GM12874 (cell line): ENCODE results near the gene FOXF2.

Experiments used
- TF ChIP-seq, protein P1 (sequence below): IDR thresholded peaks from 2 replicates; pipeline ENCODE4 v1.5.1; 2011; ENCODE audit warnings: low read depth, mild to moderate bottlenecking, control low read depth, low read length, moderate library complexity; ENCODE audit not compliant: insufficient read depth

The FOXF2 gene

DNA sequence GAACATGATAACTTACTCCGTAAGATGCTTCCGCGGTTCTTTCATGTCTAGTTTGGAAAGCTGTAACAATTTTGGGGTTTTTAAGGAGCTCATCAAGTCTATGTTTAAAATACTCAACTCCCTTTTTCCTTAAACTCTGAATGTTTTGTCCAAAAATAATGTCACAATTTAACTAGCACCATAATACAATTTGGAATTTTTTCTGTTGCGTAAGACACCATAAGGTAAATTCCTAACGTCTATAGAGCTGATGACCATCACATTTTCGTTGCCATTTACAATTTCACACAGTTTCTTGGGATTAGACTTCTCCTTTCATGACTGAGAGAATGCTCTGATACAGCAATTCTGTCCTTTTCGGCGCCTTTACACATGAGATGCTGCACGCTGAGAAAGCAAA, 26.7 kb upstream of the FOXF2 start:
- TF ChIP-seq, protein P1, sequence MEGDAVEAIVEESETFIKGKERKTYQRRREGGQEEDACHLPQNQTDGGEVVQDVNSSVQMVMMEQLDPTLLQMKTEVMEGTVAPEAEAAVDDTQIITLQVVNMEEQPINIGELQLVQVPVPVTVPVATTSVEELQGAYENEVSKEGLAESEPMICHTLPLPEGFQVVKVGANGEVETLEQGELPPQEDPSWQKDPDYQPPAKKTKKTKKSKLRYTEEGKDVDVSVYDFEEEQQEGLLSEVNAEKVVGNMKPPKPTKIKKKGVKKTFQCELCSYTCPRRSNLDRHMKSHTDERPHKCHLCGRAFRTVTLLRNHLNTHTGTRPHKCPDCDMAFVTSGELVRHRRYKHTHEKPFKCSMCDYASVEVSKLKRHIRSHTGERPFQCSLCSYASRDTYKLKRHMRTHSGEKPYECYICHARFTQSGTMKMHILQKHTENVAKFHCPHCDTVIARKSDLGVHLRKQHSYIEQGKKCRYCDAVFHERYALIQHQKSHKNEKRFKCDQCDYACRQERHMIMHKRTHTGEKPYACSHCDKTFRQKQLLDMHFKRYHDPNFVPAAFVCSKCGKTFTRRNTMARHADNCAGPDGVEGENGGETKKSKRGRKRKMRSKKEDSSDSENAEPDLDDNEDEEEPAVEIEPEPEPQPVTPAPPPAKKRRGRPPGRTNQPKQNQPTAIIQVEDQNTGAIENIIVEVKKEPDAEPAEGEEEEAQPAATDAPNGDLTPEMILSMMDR, result no peak

GRCh38 chr6:1363298-1363697, 26.1 kb upstream of the FOXF2 start:
- TF ChIP-seq, protein P1, result no peak

GRCh38 chr6:1363729-1364572, 25.4 kb upstream of the FOXF2 start:
- TF ChIP-seq, protein P1, result no peak

GRCh38 chr6:1364791-1365190, 24.6 kb upstream of the FOXF2 start:
- TF ChIP-seq, protein P1, result no peak

DNA sequence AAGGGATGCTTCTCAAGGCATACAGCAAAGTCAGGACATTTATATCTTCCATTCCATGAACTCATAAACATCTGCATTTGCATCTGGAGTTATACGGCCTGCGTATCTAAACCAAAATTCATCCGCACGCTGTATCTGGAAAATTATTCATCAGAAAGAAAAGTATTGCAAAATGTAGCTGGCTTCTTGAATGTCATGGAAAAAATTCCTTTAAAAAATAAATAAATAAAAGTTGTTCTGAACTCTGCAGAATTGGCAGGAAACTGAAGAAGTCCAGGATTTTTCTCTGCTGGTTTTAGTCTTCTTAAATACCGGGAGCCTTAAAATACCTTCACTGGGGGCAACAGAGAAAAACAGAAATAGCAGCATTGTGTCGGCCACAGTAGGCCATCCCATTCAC, 23.7 kb upstream of the FOXF2 start:
- TF ChIP-seq, protein P1, result no peak

DNA sequence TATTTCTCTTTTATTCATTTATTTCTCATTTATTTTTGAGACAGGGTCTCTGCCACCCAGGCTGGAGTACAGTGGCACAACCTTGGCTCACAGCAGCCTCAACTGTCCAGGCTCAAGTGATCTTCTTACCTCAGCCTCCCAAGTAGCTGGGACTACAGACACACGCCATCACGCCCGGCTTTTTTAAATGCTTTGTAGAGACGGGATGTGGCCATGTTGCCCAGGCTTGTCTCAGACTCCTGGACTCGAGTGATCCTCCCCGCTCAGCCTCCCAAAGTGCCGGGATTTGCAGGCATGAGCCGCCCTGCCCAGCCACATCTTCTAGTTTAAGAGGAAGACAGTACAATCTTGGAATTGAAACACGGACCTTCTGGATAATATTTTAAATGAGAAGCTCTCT, 21.6 kb upstream of the FOXF2 start:
- TF ChIP-seq, protein P1, result no peak

- TF ChIP-seq, protein P1, result no peak
These were observed 20.4 kb upstream of the FOXF2 start for GRCh38 chr6:1368940-1369339.
